ENCODE results near the gene SUB1.

GRCh38 chr5:32595118-32595517 lies 9.8 kb downstream of the SUB1 start:
- TF ChIP-seq POLR2A (IDR thresholded peaks at IDR 0.05) (no peak), CTCF (IDR thresholded peaks at IDR 0.05) (no peak)
